ENCODE results near the gene CDCA4.

Gene CDCA4

DNA sequence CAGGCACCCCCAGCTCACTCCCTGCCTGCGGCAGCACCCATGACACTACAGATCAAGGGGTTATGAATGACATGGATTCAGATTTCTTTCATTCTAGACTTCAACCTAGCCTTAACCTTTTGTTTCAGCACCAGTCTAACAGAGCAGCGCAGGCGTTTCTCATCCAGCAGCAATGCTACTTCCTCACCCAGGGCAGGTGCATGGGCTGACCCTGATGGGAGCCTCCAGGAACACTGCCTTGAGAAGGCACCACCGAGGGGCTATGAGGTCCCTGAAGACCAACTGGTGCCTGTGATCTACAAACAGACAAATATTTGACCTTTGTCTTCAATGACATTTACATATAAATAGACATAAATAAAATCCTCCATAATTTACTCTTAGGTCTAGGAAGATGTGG is 10.8 kb downstream of the CDCA4 start:
- no peak for DNase-seq (ENCODE audit: low read depth)
- TF ChIP-seq MYC (IDR thresholded peaks at IDR 0.05; ENCODE audit: low read depth, low read length) (no peak), POLR2A (IDR thresholded peaks at IDR 0.05; ENCODE audit: extremely low read depth, insufficient read length) (no peak)
- TF ChIP-seq, protein P1, sequence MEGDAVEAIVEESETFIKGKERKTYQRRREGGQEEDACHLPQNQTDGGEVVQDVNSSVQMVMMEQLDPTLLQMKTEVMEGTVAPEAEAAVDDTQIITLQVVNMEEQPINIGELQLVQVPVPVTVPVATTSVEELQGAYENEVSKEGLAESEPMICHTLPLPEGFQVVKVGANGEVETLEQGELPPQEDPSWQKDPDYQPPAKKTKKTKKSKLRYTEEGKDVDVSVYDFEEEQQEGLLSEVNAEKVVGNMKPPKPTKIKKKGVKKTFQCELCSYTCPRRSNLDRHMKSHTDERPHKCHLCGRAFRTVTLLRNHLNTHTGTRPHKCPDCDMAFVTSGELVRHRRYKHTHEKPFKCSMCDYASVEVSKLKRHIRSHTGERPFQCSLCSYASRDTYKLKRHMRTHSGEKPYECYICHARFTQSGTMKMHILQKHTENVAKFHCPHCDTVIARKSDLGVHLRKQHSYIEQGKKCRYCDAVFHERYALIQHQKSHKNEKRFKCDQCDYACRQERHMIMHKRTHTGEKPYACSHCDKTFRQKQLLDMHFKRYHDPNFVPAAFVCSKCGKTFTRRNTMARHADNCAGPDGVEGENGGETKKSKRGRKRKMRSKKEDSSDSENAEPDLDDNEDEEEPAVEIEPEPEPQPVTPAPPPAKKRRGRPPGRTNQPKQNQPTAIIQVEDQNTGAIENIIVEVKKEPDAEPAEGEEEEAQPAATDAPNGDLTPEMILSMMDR (IDR thresholded peaks at IDR 0.05; ENCODE audit: low read depth, low read length) = no peak
- TF ChIP-seq, protein P2, sequence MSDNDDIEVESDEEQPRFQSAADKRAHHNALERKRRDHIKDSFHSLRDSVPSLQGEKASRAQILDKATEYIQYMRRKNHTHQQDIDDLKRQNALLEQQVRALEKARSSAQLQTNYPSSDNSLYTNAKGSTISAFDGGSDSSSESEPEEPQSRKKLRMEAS (IDR thresholded peaks at IDR 0.05; ENCODE audit: low read depth, low read length) = no peak
- H3K4me3 ChIP-seq (ENCODE audit: low read depth, low read length) = no peak overlapping the region

DNA sequence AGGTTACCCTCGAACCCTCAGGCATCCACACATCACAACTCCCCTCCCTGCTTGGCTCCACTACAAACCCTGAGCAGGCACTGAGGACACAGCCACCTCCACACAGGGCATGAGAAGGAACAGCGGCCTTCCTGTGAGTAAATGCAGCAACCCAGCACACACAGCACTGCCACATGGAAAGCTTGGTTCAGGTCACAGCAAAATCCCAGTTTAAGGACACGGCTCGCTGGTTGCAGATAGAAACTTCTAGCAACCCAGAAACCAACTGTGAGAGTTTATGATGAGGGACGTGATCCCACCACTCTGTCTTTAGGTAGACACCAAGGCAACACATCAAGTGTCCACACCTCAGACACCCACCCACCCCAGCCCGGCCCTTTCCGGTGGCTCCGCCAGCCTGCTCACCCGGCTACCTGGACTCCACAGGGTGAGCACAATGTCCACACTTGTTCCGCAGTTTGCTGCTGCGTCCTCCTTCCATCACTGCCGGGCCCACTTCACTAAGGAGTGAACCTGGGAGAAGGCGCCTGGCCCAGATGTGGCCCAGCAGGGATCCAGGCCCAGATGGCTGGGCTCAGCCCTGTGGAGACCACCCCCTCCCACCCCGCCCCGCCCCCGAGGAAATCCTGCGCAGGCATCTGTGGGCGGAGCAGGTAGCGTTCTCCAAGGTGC is 13.2 kb downstream of the CDCA4 start:
- DNase-seq (ENCODE audit: low read depth) = no peak
- H3K4me3 ChIP-seq (ENCODE audit: low read depth, low read length) = no peak overlapping the region
- TF ChIP-seq POLR2A (IDR thresholded peaks at IDR 0.05; ENCODE audit: extremely low read depth, insufficient read length) (no peak), MYC (IDR thresholded peaks at IDR 0.05; ENCODE audit: low read depth, low read length) (no peak)
- TF ChIP-seq, protein P1 (IDR thresholded peaks at IDR 0.05; ENCODE audit: low read depth, low read length) = no peak
- TF ChIP-seq, protein P2 (IDR thresholded peaks at IDR 0.05; ENCODE audit: low read depth, low read length) = no peak

DNA sequence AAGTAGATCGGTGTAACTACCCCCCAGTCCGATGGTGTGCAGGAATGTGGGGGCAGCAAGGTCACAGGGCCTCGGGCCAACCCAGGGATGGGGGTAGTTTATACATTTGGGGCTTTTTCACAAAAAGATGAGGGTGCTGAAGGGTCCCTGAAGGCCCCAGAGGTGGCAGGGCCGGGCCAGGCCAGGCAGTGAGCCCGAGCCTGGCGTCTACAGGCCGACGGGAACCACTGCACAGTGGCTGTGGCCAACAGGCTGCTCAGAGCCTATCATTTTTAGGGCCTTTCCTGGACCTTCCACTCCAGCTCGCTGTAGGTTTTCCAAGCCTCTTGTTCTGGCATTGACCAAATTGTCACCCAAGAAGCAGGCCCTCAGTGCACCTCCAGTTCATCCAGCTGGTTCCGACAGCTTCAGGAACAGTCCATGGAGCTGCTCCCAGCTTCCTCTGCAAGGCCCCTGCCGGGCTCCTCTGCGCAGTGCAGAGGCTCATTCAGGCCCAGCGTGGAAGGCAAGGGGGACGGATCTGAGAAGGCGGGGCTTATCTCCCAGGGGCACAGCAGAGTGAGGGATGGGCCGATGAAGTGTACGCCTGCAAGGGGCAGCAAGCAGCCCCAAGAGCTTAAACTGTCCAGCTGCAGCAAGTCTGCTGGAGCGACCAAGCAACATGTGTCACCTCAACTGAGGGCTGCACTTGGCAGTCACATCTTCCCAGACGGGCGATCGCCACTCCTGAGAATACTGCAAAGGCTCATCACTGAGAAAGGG is 13.9 kb downstream of the CDCA4 start:
- TF ChIP-seq MYC (IDR thresholded peaks at IDR 0.05; ENCODE audit: low read depth, low read length) = no peak
- TF ChIP-seq, protein P2 (IDR thresholded peaks at IDR 0.05; ENCODE audit: low read depth, low read length) = no peak
- TF ChIP-seq, protein P1 (IDR thresholded peaks at IDR 0.05; ENCODE audit: low read depth, low read length) = no peak
- no peak for TF ChIP-seq POLR2A (IDR thresholded peaks at IDR 0.05; ENCODE audit: extremely low read depth, insufficient read length)
- DNase-seq (ENCODE audit: low read depth) = no peak
- no peak overlapping the region for H3K4me3 ChIP-seq (ENCODE audit: low read depth, low read length)

DNA sequence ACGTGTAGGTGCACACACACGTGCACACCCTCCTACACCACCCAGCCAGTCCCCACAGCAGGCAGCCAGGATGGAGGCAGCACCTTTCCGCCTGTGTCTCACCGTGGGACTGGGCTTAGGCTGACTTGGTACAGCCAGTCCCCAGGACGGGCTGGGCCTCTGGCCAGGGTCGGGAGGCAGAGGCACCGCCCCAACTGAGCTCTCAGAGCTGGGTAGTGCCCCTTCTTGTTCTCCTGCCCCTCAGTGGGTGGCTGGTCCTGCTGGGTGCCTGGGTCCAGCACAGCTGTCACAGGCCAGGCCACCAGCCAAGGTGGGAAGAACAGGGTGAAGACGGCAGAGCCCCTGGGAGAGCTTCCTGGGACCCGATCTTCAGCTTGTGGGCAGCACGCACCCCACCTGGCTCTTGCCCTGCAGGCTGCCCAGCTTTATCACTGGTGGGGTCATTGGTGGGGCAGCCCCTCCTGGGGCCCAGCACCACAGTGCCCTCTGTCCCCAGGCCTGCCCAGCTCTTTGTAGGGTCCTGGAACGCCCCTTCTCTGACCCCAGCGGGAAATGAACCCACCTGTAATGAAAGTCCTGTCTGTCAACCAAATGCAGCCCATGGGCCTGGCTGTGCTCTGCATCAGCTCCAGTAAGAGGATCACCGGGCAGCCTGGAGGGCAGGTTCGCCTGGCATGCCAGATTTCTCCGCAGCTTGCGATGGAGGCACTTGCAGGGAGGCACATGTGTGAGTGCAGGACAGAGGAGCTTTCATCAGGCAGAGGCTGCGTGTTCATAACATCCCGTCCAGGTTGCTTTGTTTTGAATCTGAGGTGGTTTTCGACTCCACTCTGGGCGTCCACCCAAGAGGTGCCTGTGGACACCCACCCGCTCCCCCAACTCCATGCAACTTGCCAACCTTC is 14.7 kb downstream of the CDCA4 start:
- H3K4me3 ChIP-seq (ENCODE audit: low read depth, low read length) = no peak overlapping the region
- no peak for DNase-seq (ENCODE audit: low read depth)
- TF ChIP-seq MYC (IDR thresholded peaks at IDR 0.05; ENCODE audit: low read depth, low read length) (no peak), POLR2A (IDR thresholded peaks at IDR 0.05; ENCODE audit: extremely low read depth, insufficient read length) (no peak)
- TF ChIP-seq, protein P1 (IDR thresholded peaks at IDR 0.05; ENCODE audit: low read depth, low read length) = no peak
- TF ChIP-seq, protein P2 (IDR thresholded peaks at IDR 0.05; ENCODE audit: low read depth, low read length) = no peak

DNA sequence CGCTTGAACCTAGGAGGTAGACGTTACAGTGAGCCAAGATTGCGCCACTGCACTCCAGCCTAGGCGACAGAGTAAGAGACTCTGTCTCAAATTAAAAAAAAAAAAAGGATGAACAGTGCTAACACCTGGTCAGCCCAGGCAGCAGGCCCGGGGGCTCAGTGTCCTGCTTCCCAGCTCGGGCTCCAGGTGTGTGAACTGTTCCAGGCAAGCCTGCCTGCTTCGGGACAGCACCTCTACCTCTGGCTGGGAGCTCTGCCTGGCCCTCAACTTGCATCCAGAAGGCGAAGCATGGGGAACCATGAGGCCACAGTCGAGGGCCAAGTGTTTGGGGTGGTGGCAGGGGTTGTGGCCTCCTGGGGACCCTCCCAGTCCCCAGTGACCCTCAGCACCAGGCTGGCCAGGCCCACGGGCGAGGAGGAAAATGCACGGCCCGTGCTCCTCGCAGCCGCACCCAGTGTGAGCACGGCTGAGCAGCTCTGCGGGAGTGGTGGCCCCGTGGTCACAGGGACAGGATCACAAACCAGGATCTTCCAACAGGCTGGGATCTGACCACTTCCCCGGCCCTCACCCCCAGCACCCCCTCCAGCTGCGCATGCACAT is 15.5 kb downstream of the CDCA4 start:
- TF ChIP-seq, protein P1 (IDR thresholded peaks at IDR 0.05; ENCODE audit: low read depth, low read length) = no peak
- TF ChIP-seq, protein P2 (IDR thresholded peaks at IDR 0.05; ENCODE audit: low read depth, low read length) = no peak
- TF ChIP-seq MYC (IDR thresholded peaks at IDR 0.05; ENCODE audit: low read depth, low read length) (no peak), POLR2A (IDR thresholded peaks at IDR 0.05; ENCODE audit: extremely low read depth, insufficient read length) (no peak)
- DNase-seq (ENCODE audit: low read depth) = no peak
- no peak overlapping the region for H3K4me3 ChIP-seq (ENCODE audit: low read depth, low read length)

Data from NB4 (cell line).